Measurements from ENCODE around the gene CMC1.

- TF ChIP-seq, protein P1, sequence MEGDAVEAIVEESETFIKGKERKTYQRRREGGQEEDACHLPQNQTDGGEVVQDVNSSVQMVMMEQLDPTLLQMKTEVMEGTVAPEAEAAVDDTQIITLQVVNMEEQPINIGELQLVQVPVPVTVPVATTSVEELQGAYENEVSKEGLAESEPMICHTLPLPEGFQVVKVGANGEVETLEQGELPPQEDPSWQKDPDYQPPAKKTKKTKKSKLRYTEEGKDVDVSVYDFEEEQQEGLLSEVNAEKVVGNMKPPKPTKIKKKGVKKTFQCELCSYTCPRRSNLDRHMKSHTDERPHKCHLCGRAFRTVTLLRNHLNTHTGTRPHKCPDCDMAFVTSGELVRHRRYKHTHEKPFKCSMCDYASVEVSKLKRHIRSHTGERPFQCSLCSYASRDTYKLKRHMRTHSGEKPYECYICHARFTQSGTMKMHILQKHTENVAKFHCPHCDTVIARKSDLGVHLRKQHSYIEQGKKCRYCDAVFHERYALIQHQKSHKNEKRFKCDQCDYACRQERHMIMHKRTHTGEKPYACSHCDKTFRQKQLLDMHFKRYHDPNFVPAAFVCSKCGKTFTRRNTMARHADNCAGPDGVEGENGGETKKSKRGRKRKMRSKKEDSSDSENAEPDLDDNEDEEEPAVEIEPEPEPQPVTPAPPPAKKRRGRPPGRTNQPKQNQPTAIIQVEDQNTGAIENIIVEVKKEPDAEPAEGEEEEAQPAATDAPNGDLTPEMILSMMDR (IDR thresholded peaks at IDR 0.05), result no peak
- no peak for TF ChIP-seq POLR2AphosphoS5 (IDR thresholded peaks at IDR 0.05)
- TF ChIP-seq POLR2A (IDR thresholded peaks at IDR 0.05), result no peak
Measured at GRCh38 chr3:28315711-28316110, 74.3 kb downstream of the CMC1 start.
